Ishikawa (cell line): ENCODE results near the gene MOB4.

Experiments used
- CEBPB ChIP-seq: IDR thresholded peaks from 2 replicates; pipeline ENCODE4 v1.6.1; 2012
- CREB1 ChIP-seq: IDR thresholded peaks from 2 replicates; pipeline ENCODE4 v1.6.1; 2012; ENCODE audit warnings: low read depth
- EGR1 ChIP-seq: IDR thresholded peaks from 2 replicates; pipeline ENCODE4 v1.6.1; 2012
- EP300 ChIP-seq: IDR thresholded peaks from 2 replicates; pipeline ENCODE4 v1.6.1; 2012; ENCODE audit warnings: borderline replicate concordance
- FOXM1 ChIP-seq: IDR thresholded peaks from 2 replicates; pipeline ENCODE4 v1.6.1; 2012; ENCODE audit warnings: low read depth, borderline replicate concordance
- MAX ChIP-seq: IDR thresholded peaks from 2 replicates; pipeline ENCODE4 v1.6.1; 2012
- NFIC ChIP-seq: IDR thresholded peaks from 2 replicates; pipeline ENCODE4 v1.6.1; 2012
- RAD21 ChIP-seq: IDR thresholded peaks from 2 replicates; pipeline ENCODE4 v1.6.1; 2012; ENCODE audit warnings: low read depth
- REST ChIP-seq: IDR thresholded peaks from 2 replicates; pipeline ENCODE4 v1.6.1; 2012; ENCODE audit warnings: low read depth, mild to moderate bottlenecking
- TAF1 ChIP-seq: IDR thresholded peaks from 2 replicates; pipeline ENCODE4 v1.6.1; 2012; ENCODE audit warnings: low read depth, mild to moderate bottlenecking
- TCF12 ChIP-seq: IDR thresholded peaks from 2 replicates; pipeline ENCODE4 v1.6.1; 2012; ENCODE audit warnings: low read depth
- TEAD4 ChIP-seq: IDR thresholded peaks from 2 replicates; pipeline ENCODE4 v1.6.1; 2012
- USF1 ChIP-seq: IDR thresholded peaks from 2 replicates; pipeline ENCODE4 v1.6.1; 2012
- YY1 ChIP-seq: IDR thresholded peaks from 2 replicates; pipeline ENCODE4 v1.6.1; 2012; ENCODE audit warnings: low read depth
- ZBTB7A ChIP-seq: IDR thresholded peaks from 2 replicates; pipeline ENCODE4 v1.6.1; 2012; ENCODE audit warnings: low read depth

The MOB4 gene

GRCh38 chr2:197487385-197487784, 28.5 kb upstream of the MOB4 start:
- no peak for TF ChIP-seq CREB1
- no peak for TF ChIP-seq TCF12
- TF ChIP-seq RAD21: no peak
- TF ChIP-seq NFIC: no peak
- no peak for TF ChIP-seq CEBPB
- TF ChIP-seq MAX: no peak
- no peak for TF ChIP-seq ZBTB7A
- TF ChIP-seq TEAD4: no peak
- no peak for TF ChIP-seq FOXM1

- TF ChIP-seq TCF12 (no peak), TAF1 (no peak), MAX (no peak), ZBTB7A (no peak), FOXM1 (no peak), YY1 (no peak), REST (no peak), USF1 (no peak), NFIC (no peak), EGR1 (no peak), TEAD4 (no peak), CEBPB (no peak), EP300 (no peak)
These were observed 20.3 kb upstream of the MOB4 start for GRCh38 chr2:197495433-197496134.

- TF ChIP-seq ZBTB7A: no peak
- TF ChIP-seq NFIC: no peak
These were observed 19.2 kb upstream of the MOB4 start for GRCh38 chr2:197496695-197497094.

- TF ChIP-seq REST: no peak
- TF ChIP-seq RAD21: no peak
- no peak for TF ChIP-seq TEAD4
- TF ChIP-seq EP300: no peak
- no peak for TF ChIP-seq YY1
- no peak for TF ChIP-seq USF1
- TF ChIP-seq MAX: no peak
- no peak for TF ChIP-seq FOXM1
- no peak for TF ChIP-seq EGR1
- TF ChIP-seq NFIC: no peak
- TF ChIP-seq CEBPB: no peak
These were observed 18.5 kb upstream of the MOB4 start for GRCh38 chr2:197497326-197497725.

- TF ChIP-seq EP300 (no peak), FOXM1 (no peak), YY1 (no peak), REST (no peak), RAD21 (no peak), CEBPB (no peak), TEAD4 (no peak), EGR1 (no peak), NFIC (no peak)
These were observed 17.5 kb upstream of the MOB4 start for GRCh38 chr2:197498235-197498936.
